Tibial artery (tissue), 4 donors: ENCODE measurements around the gene CPEB4.

Experiments
- DNase-seq, 2 donors: peaks; one replicate each; pipeline ENCODE4 v3.0.0-alpha.2; 2019
- H3K27ac ChIP-seq, 2 donors: fragments of 200-600 bp; sonication (generic) in 1 of 2; 1 replicate in 1 of 2; 2 replicates in 1 of 2; pipeline ENCODE4 v1.5.1; 2018 to 2019; ENCODE audit warnings: mild to moderate bottlenecking in 1 of 2
- H3K27me3 ChIP-seq, 2 donors: fragments of 200-600 bp; sonication (generic) in 1 of 2; one replicate each; pipeline versions ENCODE4 v1.5.1 to v1.6.0; 2016 to 2019
- H3K36me3 ChIP-seq, 3 donors: fragments of 200-600 bp; sonication (generic) in 2 of 3; one replicate each; pipeline ENCODE4 v1.5.1; 2016 to 2019; ENCODE audit warnings: mild to moderate bottlenecking in 2 of 3
- H3K4me1 ChIP-seq, 4 donors: fragments of 200-600 bp; sonication (generic) in 2 of 4; 1 replicate in 3 of 4; 2 replicates in 1 of 4; pipeline ENCODE4 v1.5.1; 2016 to 2019
- H3K4me3 ChIP-seq, 2 donors: fragments of 200-600 bp; sonication (generic) in 1 of 2; 1 replicate in 1 of 2; 2 replicates in 1 of 2; pipeline ENCODE4 v1.5.1; 2018 to 2019; ENCODE audit warnings: mild to moderate bottlenecking in 2 of 2
- H3K9me3 ChIP-seq, 3 donors: fragments of 200-600 bp; sonication (generic) in 1 of 3; one replicate each; pipeline ENCODE4 v1.5.1; 2016 to 2019
- intact Hi-C: fragments of 100-400 bp; cut with DNase I; formaldehyde crosslinking; loops from one replicate; pipeline ENCODE4 v1.15.0; 2023; ENCODE audit warnings: low total_unique reads
- TF ChIP-seq, protein P1 (sequence below), 2 experiments: fragments of 200-600 bp in 1 of 2; fragments of 450-650 bp in 1 of 2; IDR thresholded peaks; one replicate each; pipeline ENCODE4 v1.5.1; 2017 to 2019; ENCODE audit warnings: antibody characterized with exemption in 2 of 2, mild to moderate bottlenecking in 1 of 2, moderate library complexity in 1 of 2

The CPEB4 gene

DNA sequence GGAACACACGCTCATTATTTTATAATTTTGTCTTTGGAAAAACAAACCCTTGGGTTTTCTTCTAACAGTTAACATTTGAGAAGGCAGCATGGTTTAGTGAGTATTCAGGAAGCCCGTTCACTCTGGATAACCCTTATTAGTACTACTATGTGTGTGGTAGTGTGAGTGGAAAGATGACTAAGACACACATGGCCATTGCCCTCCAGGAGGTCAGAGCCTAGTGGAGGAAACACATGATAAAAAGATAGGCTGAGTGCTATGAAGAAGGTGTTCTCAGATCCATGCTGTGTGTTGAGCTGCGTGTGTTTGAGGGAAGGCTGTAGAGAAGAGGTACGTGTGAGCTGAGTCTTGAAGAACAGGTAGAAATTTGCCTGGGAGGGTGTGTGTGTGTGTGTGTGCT, 109.2 kb downstream of the CPEB4 start:
- H3K4me3 ChIP-seq = no peak overlapping the region
- H3K27me3 ChIP-seq = peaks cover 0 to 20% of the 10 kb centered on the region in 2 donors
- intact Hi-C loops = no loop called here
- H3K27ac ChIP-seq = no peak overlapping the region
- TF ChIP-seq, protein P1, sequence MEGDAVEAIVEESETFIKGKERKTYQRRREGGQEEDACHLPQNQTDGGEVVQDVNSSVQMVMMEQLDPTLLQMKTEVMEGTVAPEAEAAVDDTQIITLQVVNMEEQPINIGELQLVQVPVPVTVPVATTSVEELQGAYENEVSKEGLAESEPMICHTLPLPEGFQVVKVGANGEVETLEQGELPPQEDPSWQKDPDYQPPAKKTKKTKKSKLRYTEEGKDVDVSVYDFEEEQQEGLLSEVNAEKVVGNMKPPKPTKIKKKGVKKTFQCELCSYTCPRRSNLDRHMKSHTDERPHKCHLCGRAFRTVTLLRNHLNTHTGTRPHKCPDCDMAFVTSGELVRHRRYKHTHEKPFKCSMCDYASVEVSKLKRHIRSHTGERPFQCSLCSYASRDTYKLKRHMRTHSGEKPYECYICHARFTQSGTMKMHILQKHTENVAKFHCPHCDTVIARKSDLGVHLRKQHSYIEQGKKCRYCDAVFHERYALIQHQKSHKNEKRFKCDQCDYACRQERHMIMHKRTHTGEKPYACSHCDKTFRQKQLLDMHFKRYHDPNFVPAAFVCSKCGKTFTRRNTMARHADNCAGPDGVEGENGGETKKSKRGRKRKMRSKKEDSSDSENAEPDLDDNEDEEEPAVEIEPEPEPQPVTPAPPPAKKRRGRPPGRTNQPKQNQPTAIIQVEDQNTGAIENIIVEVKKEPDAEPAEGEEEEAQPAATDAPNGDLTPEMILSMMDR (IDR thresholded peaks at IDR 0.05) = no peak
- no peaks in the 10 kb centered on the region for H3K4me1 ChIP-seq
- no peaks in the 10 kb centered on the region for H3K9me3 ChIP-seq
- no peak for DNase-seq
- no peaks in the 10 kb centered on the region for H3K36me3 ChIP-seq

GRCh38 chr5:173998531-173998930, 110.4 kb downstream of the CPEB4 start:
- intact Hi-C loops = no loop called here
- no peaks in the 10 kb centered on the region for H3K4me1 ChIP-seq
- no peak overlapping the region for H3K27ac ChIP-seq
- no peaks in the 10 kb centered on the region for H3K9me3 ChIP-seq
- TF ChIP-seq, protein P1 (IDR thresholded peaks at IDR 0.05) = no peak
- no peak for DNase-seq
- no peak overlapping the region for H3K4me3 ChIP-seq
- H3K36me3 ChIP-seq = no peaks in the 10 kb centered on the region
- peaks cover 0 to 20% of the 10 kb centered on the region in 2 donors for H3K27me3 ChIP-seq

DNA sequence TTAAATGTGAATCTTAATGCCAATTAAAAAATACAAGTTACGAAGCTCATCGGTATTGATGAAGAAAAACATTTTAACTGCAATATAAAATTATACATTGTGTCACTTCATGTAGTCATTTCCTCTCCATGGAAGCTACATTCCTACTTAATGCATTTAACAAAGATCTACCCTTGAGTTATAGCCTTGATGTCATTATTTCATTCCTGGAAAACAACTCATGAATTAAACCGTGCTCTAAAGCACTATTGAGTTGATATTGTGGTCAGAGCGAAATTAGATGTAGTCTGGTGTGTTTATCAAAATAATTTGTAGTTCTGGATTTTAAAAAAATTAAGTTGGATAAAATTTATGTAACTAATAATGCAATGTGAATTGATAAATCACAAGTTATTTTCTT, 111.9 kb downstream of the CPEB4 start:
- DNase-seq = no peak
- H3K4me3 ChIP-seq = no peak overlapping the region
- peaks cover 0 to 13% of the 10 kb centered on the region in 2 donors for H3K27me3 ChIP-seq
- no peak overlapping the region for H3K27ac ChIP-seq
- intact Hi-C loops = no loop called here
- H3K36me3 ChIP-seq = no peaks in the 10 kb centered on the region
- H3K9me3 ChIP-seq = no peaks in the 10 kb centered on the region
- no peaks in the 10 kb centered on the region for H3K4me1 ChIP-seq
- TF ChIP-seq, protein P1 (IDR thresholded peaks at IDR 0.05) = no peak

DNA sequence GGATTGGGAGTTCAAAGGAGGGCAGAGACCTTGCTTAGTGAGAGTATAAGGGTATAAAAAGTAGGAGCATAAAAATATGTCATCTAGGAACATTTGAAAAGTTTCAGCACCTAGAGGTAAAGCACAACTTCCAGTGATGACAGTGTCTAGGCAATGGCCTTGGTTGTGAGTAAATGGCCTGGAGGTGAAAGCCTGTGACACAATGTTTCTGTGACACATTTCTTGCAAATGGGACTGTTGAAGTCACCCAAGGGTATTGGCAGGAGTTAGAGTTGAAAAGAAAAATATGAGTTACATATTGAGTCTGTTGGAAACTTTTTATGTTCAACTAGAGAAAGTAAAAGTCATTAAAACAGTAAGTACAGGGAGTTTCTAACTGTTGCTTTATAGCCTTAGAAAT, 115.6 kb downstream of the CPEB4 start:
- Histone ChIP-seq H3K36me3 (no peaks in the 10 kb centered on the region), H3K27me3 (no peaks in the 10 kb centered on the region), H3K4me3 (no peak overlapping the region), H3K9me3 (no peaks in the 10 kb centered on the region), H3K4me1 (no peaks in the 10 kb centered on the region), H3K27ac (no peak overlapping the region)
- intact Hi-C loops = no loop called here
- TF ChIP-seq, protein P1 (IDR thresholded peaks at IDR 0.05) = no peak
- DNase-seq = no peak

- intact Hi-C loops = no loop called here
- Histone ChIP-seq H3K4me3 (no peak overlapping the region), H3K36me3 (no peaks in the 10 kb centered on the region), H3K27me3 (no peaks in the 10 kb centered on the region), H3K9me3 (no peaks in the 10 kb centered on the region), H3K4me1 (no peaks in the 10 kb centered on the region), H3K27ac (no peak overlapping the region)
- DNase-seq = no peak
- TF ChIP-seq, protein P1 (IDR thresholded peaks at IDR 0.05) = no peak
These were observed 120.8 kb downstream of the CPEB4 start for GRCh38 chr5:174008922-174009321.

DNA sequence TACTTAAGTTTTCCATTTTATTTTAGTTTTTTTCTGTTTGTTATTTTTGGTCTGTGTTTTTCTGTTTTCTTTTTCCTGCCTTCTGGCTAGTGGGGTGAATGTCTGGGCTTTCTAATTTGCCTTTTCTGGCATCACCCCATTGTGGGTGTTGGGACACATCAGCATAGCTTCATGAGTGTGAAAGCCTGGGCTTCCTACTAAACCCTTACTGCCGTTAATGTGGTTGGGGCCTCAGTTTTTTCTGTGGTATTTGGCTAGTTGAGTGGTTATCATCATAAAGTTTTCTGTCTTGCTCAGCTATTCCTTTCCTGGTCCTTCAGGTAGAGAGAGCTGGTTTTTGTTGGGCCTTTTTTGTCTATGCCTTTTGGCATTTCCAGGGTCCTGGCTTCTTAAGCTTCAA, 122.2 kb downstream of the CPEB4 start:
- Histone ChIP-seq H3K27me3 (no peaks in the 10 kb centered on the region), H3K27ac (no peak overlapping the region), H3K4me3 (no peak overlapping the region), H3K36me3 (no peaks in the 10 kb centered on the region), H3K9me3 (no peaks in the 10 kb centered on the region), H3K4me1 (no peaks in the 10 kb centered on the region)
- TF ChIP-seq, protein P1 (IDR thresholded peaks at IDR 0.05) = no peak
- no peak for DNase-seq
- intact Hi-C loops = no loop called here
